Sigmoid colon (tissue), 4 donors: ENCODE results near the gene C1RL.

Experiments
- CTCF ChIP-seq, 4 experiments: fragments of 450-650 bp in 3 of 4; fragments of 200-600 bp in 1 of 4; IDR thresholded peaks; one replicate each; pipeline ENCODE4 v1.5.1; 2016 to 2019; ENCODE audit warnings: antibody characterized with exemption in 4 of 4, mild to moderate bottlenecking in 3 of 4, moderate library complexity in 2 of 4
- EP300 ChIP-seq, 4 donors: sonication (generic); formaldehyde crosslinking; IDR thresholded peaks; one replicate each; pipeline ENCODE4 v1.6.1; 2017; ENCODE audit warnings: antibody characterized with exemption in 4 of 4
- POLR2A ChIP-seq, 2 donors: fragments of 450-650 bp; IDR thresholded peaks; one replicate each; pipeline ENCODE4 v1.6.1; 2016; ENCODE audit warnings: antibody characterized with exemption in 2 of 2, mild to moderate bottlenecking in 2 of 2, moderate library complexity in 2 of 2

DNA sequence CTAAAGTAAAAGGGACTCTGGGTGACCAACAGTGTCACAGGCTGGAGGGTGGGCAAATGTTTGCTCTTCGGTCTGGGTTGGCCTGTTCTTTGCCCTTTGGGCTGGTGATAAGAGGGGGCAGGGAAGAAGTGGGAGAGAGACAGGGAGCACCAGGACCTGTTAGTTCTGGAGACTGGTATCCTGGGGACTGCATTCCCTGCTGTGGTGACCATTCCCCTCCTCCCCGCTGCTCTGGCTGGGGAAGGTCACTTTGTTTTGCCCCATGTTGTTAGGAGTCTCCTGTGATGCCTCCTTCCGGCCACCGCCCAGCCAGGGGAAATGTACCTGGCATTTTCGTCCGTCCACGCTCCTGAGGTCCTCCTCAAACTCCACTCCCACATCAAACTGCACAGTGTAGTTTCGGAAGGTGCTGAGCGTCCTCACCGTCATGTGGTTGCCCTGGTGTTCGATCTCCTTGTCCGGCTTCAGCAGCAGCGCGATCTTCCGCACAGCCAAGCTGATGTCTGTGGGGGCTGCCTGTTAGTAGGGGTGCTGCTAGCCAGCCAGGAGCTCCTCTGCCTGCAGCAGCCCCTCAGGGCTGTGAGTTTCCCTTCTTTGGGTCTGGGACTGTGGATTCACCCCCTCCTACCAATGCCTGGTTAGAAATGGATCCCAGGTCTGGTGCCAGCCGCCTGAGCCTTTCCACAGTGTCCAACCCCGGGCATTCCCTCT lies 19.1 kb upstream of the C1RL start:
- no peak for TF ChIP-seq CTCF (IDR thresholded peaks at IDR 0.05)
- no peak for TF ChIP-seq EP300 (IDR thresholded peaks at IDR 0.05)
- TF ChIP-seq POLR2A (IDR thresholded peaks at IDR 0.05), result no peak
